HepG2 (cell line): Measurements from ENCODE around the gene CRIM1. TPM values are rescaled to one million over a fixed set of nuclear protein-coding genes. Genes with fewer than 3 reads are reported as not detected.

Experiments
- FOXA3 ChIP-seq: IDR thresholded peaks from 2 replicates; pipeline ENCODE4 v1.6.1; 2016; ENCODE audit warnings: missing genetic modification reagents, missing compliant biosample characterization
- MYC ChIP-seq: sonication (generic); formaldehyde crosslinking; IDR thresholded peaks from 2 replicates; pipeline ENCODE4 v1.9.0; 2021; ENCODE audit warnings: missing genetic modification reagents, borderline replicate concordance
- TBX3 ChIP-seq: fragments of 450-650 bp; IDR thresholded peaks from 2 replicates; pipeline ENCODE4 v1.6.1; 2017; ENCODE audit warnings: antibody characterized with exemption, mild to moderate bottlenecking, inconsistent platforms, borderline replicate concordance
- ZNF121 ChIP-seq: sonication (generic); formaldehyde crosslinking; IDR thresholded peaks from 2 replicates; pipeline ENCODE4 v1.5.0; 2020; ENCODE audit warnings: mild to moderate bottlenecking, missing genetic modification reagents
- ZNF138 ChIP-seq: sonication (generic); formaldehyde crosslinking; IDR thresholded peaks from 2 replicates; pipeline ENCODE4 v1.5.0; 2020; ENCODE audit warnings: mild to moderate bottlenecking, low read depth, missing genetic modification reagents
- ZNF296 ChIP-seq: sonication (generic); formaldehyde crosslinking; conservative IDR thresholded peaks from 2 replicates; pipeline ENCODE4 v1.5.0; 2020; ENCODE audit warnings: mild to moderate bottlenecking, missing genetic modification reagents
- ZNF441 ChIP-seq: sonication (generic); formaldehyde crosslinking; IDR thresholded peaks from 2 replicates; pipeline ENCODE4 v1.7.0; 2021; ENCODE audit warnings: missing genetic modification reagents, borderline replicate concordance
- ZNF788 ChIP-seq: sonication (generic); formaldehyde crosslinking; IDR thresholded peaks from 2 replicates; pipeline ENCODE4 v1.5.0; 2020; ENCODE audit warnings: mild to moderate bottlenecking, missing genetic modification reagents, borderline replicate concordance
- ZNF816 ChIP-seq: sonication (generic); formaldehyde crosslinking; IDR thresholded peaks from 2 replicates; pipeline ENCODE4 v1.8.0; 2022; ENCODE audit warnings: missing genetic modification reagents, mild to moderate bottlenecking, borderline replicate concordance
- ZNF839 ChIP-seq: sonication (generic); formaldehyde crosslinking; IDR thresholded peaks from 2 replicates; pipeline ENCODE4 v1.4.0; 2020; ENCODE audit warnings: missing genetic modification reagents, mild to moderate bottlenecking, borderline replicate concordance
- ZSCAN25 ChIP-seq: sonication (generic); formaldehyde crosslinking; IDR thresholded peaks from 2 replicates; pipeline ENCODE4 v1.8.0; 2022; ENCODE audit warnings: mild to moderate bottlenecking, missing genetic modification reagents
- polyA plus RNA-seq, 8 experiments: library from polyadenylated mRNA; depleted of rRNA in 3 of 8; stranded (reverse) in 7 of 8; unstranded in 1 of 8; fragments of >200 nt; fragmentation: Illumina TruSeq in 4 of 8; extraction: Trizol in 4 of 8; gene quantifications; 2 replicates each; pipeline versions ENCODE4 v1.2.1 to v1.2.3, GENCODE V29; 2011 to 2016; ENCODE audit warnings: low read depth in 4 of 8, missing spikeins in 1 of 8, mixed read lengths in 1 of 8; ENCODE audit not compliant: insufficient read depth in 1 of 8
- total RNA-seq, 5 experiments: library from RNA; depleted of rRNA; stranded (reverse); fragments of >200 nt; fragmentation: Illumina TruSeq; extraction: Trizol; gene quantifications; 2 replicates each; pipeline ENCODE4 v1.2.3, GENCODE V29; 2016; ENCODE audit warnings: low read depth in 1 of 5
- TF ChIP-seq, protein P1 (sequence below): IDR thresholded peaks from 2 replicates; pipeline ENCODE4 v1.6.1; 2016; ENCODE audit warnings: low read depth, missing genetic modification reagents, missing compliant biosample characterization
- TF ChIP-seq, protein P2 (sequence below): sonication (generic); formaldehyde crosslinking; IDR thresholded peaks from 2 replicates; pipeline ENCODE4 v1.4.0; 2020; ENCODE audit warnings: low read depth, mild to moderate bottlenecking, missing genetic modification reagents
- TF ChIP-seq, protein P3 (sequence below): sonication (generic); formaldehyde crosslinking; IDR thresholded peaks from 2 replicates; pipeline ENCODE4 v1.8.0; 2022; ENCODE audit warnings: missing genetic modification reagents, low read depth, mild to moderate bottlenecking, borderline replicate concordance
- TF ChIP-seq, protein P4 (sequence below): sonication (generic); formaldehyde crosslinking; IDR thresholded peaks from 2 replicates; pipeline ENCODE4 v1.4.0; 2020; ENCODE audit warnings: missing genetic modification reagents, mild to moderate bottlenecking, borderline replicate concordance
- TF ChIP-seq, protein P5 (sequence below): sonication (generic); formaldehyde crosslinking; IDR thresholded peaks from 2 replicates; pipeline ENCODE4 v1.5.0; 2020; ENCODE audit warnings: mild to moderate bottlenecking, missing genetic modification reagents, borderline replicate concordance

CRIM1 gene
- total and polyA plus RNA-seq, 2 of the 13 experiments (the other 11 are each of a cell fraction or from before 2014, with no cell fraction given) = 39.1 to 69.9 TPM

DNA sequence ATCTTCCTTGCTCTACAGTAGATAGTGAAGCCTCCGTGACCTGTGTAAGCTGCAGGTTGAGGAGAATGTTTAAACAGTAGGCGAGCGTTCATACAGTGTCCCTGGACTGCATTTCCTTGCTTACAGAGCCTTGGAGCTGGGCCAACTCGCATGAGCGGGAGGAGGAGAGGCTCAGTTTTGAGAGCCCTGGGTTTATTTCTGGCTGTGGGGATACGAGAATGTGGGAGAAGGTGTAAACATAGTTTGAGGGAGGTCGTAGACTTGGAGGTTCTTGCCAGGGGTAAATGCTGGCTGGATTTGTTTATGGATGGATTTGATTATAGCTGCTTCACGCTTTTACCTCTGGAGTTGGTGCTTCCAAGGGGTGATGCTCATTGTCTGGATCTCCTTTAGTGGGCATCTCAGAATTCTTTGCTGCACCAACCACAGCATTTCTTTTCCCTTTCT lies 20.8 kb downstream of the CRIM1 start (continued):
- TF ChIP-seq, protein P1, sequence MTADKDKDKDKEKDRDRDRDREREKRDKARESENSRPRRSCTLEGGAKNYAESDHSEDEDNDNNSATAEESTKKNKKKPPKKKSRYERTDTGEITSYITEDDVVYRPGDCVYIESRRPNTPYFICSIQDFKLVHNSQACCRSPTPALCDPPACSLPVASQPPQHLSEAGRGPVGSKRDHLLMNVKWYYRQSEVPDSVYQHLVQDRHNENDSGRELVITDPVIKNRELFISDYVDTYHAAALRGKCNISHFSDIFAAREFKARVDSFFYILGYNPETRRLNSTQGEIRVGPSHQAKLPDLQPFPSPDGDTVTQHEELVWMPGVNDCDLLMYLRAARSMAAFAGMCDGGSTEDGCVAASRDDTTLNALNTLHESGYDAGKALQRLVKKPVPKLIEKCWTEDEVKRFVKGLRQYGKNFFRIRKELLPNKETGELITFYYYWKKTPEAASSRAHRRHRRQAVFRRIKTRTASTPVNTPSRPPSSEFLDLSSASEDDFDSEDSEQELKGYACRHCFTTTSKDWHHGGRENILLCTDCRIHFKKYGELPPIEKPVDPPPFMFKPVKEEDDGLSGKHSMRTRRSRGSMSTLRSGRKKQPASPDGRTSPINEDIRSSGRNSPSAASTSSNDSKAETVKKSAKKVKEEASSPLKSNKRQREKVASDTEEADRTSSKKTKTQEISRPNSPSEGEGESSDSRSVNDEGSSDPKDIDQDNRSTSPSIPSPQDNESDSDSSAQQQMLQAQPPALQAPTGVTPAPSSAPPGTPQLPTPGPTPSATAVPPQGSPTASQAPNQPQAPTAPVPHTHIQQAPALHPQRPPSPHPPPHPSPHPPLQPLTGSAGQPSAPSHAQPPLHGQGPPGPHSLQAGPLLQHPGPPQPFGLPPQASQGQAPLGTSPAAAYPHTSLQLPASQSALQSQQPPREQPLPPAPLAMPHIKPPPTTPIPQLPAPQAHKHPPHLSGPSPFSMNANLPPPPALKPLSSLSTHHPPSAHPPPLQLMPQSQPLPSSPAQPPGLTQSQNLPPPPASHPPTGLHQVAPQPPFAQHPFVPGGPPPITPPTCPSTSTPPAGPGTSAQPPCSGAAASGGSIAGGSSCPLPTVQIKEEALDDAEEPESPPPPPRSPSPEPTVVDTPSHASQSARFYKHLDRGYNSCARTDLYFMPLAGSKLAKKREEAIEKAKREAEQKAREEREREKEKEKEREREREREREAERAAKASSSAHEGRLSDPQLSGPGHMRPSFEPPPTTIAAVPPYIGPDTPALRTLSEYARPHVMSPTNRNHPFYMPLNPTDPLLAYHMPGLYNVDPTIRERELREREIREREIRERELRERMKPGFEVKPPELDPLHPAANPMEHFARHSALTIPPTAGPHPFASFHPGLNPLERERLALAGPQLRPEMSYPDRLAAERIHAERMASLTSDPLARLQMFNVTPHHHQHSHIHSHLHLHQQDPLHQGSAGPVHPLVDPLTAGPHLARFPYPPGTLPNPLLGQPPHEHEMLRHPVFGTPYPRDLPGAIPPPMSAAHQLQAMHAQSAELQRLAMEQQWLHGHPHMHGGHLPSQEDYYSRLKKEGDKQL = no peak
- 0 out of 2 replicates have a peak, but pooled peaks have one; percentile 8 for TF ChIP-seq ZNF788 (CRISPR knock-in tag)
- TF ChIP-seq MYC (CRISPR knock-in tag) = no peak
- TF ChIP-seq, protein P2, sequence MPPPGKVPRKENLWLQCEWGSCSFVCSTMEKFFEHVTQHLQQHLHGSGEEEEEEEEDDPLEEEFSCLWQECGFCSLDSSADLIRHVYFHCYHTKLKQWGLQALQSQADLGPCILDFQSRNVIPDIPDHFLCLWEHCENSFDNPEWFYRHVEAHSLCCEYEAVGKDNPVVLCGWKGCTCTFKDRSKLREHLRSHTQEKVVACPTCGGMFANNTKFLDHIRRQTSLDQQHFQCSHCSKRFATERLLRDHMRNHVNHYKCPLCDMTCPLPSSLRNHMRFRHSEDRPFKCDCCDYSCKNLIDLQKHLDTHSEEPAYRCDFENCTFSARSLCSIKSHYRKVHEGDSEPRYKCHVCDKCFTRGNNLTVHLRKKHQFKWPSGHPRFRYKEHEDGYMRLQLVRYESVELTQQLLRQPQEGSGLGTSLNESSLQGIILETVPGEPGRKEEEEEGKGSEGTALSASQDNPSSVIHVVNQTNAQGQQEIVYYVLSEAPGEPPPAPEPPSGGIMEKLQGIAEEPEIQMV (CRISPR knock-in tag) = no peak
- TF ChIP-seq ZSCAN25 (CRISPR knock-in tag) = peak; percentile 67; the same call in 1 of the 2 replicates
- no peak for TF ChIP-seq ZNF441 (CRISPR knock-in tag)
- TF ChIP-seq FOXA3 (CRISPR knock-in tag) = peak; percentile 80
- TF ChIP-seq, protein P3, sequence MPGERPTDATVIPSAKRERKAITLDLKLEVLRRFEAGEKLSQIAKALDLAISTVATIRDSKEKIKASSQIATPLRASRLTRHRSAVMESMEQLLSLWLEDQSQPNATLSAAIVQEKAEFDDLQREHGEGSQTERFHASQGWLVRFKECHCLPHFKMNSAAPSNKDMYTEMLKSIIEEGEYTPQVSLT (CRISPR knock-in tag) = no peak
- TF ChIP-seq TBX3 = no peak
- TF ChIP-seq, protein P4, sequence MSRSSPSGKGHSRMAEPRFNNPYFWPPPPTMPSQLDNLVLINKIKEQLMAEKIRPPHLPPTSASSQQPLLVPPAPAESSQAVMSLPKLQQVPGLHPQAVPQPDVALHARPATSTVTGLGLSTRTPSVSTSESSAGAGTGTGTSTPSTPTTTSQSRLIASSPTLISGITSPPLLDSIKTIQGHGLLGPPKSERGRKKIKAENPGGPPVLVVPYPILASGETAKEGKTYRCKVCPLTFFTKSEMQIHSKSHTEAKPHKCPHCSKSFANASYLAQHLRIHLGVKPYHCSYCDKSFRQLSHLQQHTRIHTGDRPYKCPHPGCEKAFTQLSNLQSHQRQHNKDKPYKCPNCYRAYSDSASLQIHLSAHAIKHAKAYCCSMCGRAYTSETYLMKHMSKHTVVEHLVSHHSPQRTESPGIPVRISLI (CRISPR knock-in tag) = no peak
- 0 out of 2 replicates have a peak, but pooled peaks have one; percentile 11 for TF ChIP-seq ZNF121 (CRISPR knock-in tag)
- no peak for TF ChIP-seq ZNF138 (CRISPR knock-in tag)
- TF ChIP-seq ZNF816 (CRISPR knock-in tag) = no peak
- TF ChIP-seq, protein P5, sequence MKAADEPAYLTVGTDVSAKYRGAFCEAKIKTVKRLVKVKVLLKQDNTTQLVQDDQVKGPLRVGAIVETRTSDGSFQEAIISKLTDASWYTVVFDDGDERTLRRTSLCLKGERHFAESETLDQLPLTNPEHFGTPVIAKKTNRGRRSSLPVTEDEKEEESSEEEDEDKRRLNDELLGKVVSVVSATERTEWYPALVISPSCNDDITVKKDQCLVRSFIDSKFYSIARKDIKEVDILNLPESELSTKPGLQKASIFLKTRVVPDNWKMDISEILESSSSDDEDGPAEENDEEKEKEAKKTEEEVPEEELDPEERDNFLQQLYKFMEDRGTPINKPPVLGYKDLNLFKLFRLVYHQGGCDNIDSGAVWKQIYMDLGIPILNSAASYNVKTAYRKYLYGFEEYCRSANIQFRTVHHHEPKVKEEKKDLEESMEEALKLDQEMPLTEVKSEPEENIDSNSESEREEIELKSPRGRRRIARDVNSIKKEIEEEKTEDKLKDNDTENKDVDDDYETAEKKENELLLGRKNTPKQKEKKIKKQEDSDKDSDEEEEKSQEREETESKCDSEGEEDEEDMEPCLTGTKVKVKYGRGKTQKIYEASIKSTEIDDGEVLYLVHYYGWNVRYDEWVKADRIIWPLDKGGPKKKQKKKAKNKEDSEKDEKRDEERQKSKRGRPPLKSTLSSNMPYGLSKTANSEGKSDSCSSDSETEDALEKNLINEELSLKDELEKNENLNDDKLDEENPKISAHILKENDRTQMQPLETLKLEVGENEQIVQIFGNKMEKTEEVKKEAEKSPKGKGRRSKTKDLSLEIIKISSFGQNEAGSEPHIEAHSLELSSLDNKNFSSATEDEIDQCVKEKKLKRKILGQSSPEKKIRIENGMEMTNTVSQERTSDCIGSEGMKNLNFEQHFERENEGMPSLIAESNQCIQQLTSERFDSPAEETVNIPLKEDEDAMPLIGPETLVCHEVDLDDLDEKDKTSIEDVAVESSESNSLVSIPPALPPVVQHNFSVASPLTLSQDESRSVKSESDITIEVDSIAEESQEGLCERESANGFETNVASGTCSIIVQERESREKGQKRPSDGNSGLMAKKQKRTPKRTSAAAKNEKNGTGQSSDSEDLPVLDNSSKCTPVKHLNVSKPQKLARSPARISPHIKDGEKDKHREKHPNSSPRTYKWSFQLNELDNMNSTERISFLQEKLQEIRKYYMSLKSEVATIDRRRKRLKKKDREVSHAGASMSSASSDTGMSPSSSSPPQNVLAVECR (CRISPR knock-in tag) = no peak; the same call in 1 of the 2 replicates
- no peak for TF ChIP-seq ZNF296
- TF ChIP-seq ZNF839 (CRISPR knock-in tag) = no peak
